DMS79 treated with DMSO at 0.1 percent for 48 hours (cell line): ENCODE data around the gene TUBA1C.
"Not testable (repeated sequence)": the region's sequence is repeated elsewhere in the genome, so short reads cannot be mapped to it uniquely, and the experiment has no call there.

Experiments
- DNase-seq: peaks from one replicate; lab custom pipeline; 2025; lab: John Stamatoyannopoulos, UW

The TUBA1C gene

DNA sequence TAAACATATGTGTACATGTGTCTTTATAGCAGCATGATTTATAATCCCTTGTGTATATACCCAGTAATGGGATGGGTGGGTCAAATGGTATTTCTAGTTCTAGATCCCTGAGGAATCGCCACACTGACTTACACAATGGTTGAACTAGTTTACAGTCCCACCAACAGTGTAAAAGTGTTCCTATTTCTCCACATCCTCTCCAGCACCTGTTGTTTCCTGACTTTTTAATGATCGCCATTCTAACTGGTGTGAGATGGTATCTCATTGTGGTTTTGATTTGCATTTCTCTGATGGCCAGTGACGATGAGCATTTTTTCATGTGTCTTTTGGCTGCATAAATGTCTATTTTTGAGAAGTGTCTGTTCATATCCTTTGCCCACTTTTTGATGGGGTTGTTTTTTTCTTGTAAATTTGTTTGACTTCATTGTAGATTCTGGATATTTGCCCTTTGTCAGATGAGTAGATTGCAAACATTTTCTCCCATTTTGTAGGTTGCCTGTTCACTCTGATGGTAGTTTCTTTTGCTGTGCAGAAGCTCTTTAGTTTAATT is 45.6 kb downstream of the TUBA1C start:
- not testable (repeated sequence) for DNase-seq

DNA sequence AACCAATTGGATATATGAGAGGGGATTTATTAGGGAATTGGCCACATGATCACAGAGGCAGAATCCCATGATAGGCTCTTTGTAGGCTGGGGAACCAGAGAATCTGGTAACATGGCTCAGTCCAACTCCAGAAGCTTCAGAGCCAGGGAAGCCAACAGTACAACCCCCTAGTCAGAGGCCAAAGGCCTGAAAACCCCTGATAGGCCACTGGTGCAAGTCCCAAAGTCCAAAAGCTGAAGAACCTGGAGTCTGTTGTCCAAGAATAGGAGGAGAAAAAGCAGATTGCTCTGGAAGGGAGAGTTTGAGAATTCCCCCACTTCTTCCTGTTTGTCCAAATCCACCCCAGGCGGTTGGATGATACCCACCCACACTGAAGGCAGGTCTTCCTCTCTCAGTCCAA is 49.9 kb downstream of the TUBA1C start:
- DNase-seq = no peak

- not testable (repeated sequence) for DNase-seq
Measured at GRCh38 chr12:49317118-49317517, 52.2 kb downstream of the TUBA1C start.

GRCh38 chr12:49320411-49321103 is 55.7 kb downstream of the TUBA1C start:
- not testable (repeated sequence) for DNase-seq

DNA sequence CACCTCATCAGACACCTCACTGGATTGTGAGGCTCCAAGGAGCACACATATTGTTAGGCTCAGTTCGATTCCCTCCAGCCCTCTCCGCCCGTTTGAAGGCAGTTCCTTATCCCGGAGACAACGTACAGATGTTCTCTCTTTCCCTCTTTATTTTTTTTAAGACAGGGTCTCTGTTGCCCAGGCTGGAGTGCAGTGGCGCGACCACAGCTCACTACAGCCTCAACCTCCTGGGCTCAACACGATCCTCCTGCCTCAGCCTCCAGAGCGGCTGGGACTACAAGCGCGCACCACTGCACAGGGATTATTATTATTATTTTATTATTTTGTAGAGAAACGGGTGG is 57.5 kb downstream of the TUBA1C start:
- DNase-seq = no peak

- DNase-seq = peak; percentile 98
Measured at GRCh38 chr12:49322708-49323523, 58.0 kb downstream of the TUBA1C start, which contains the start of gene TROAP. TROAP (plus strand) TSS chr12:49323255; CDS start chr12:49323609, 354 bp downstream.

- no peak for DNase-seq
Measured at GRCh38 chr12:49323524-49324097, 58.7 kb downstream of the TUBA1C start.
